Nephron progenitor cell (in vitro differentiated cells): ENCODE results near the gene NEU2.

Experiments used
- DNase-seq: peaks from one replicate; pipeline ENCODE4 v3.0.0; 2021
- H3K27ac Mint-ChIP-seq: 2 replicates; pipeline ENCODE4 v1.8.0; 2021; ENCODE audit warnings: mild to moderate bottlenecking, moderate library complexity, mixed read lengths
- H3K27me3 Mint-ChIP-seq: 2 replicates; pipeline ENCODE4 v1.8.0; 2021; ENCODE audit warnings: mild to moderate bottlenecking, low read depth, mixed read lengths; ENCODE audit not compliant: poor library complexity
- H3K36me3 Mint-ChIP-seq: 2 replicates; pipeline ENCODE4 v1.8.0; 2021; ENCODE audit warnings: low read depth, mixed read lengths
- H3K4me1 Mint-ChIP-seq: 2 replicates; pipeline ENCODE4 v1.8.0; 2021; ENCODE audit warnings: mixed read lengths
- H3K4me3 Mint-ChIP-seq: 2 replicates; pipeline ENCODE4 v1.8.0; 2021; ENCODE audit warnings: mild to moderate bottlenecking, moderate library complexity, mixed read lengths
- H3K9me3 Mint-ChIP-seq: 2 replicates; pipeline ENCODE4 v1.8.0; 2021; ENCODE audit warnings: mild to moderate bottlenecking, moderate library complexity, mixed read lengths
- CTCF ChIP-seq: fragments of 200-600 bp; sonication (generic); IDR thresholded peaks from 2 replicates; pipeline ENCODE4 v1.5.0; 2021; ENCODE audit warnings: antibody characterized with exemption

The NEU2 gene

GRCh38 chr2:233040571-233040970, 8.1 kb downstream of the NEU2 start:
- peaks cover 23% of the 10 kb centered on the region for H3K27me3 Mint-ChIP-seq
- no peaks in the 10 kb centered on the region for H3K9me3 Mint-ChIP-seq
- no peak overlapping the region for H3K27ac Mint-ChIP-seq

GRCh38 chr2:233041722-233042323, 9.4 kb downstream of the NEU2 start:
- no peaks in the 10 kb centered on the region for H3K36me3 Mint-ChIP-seq
- H3K4me1 Mint-ChIP-seq, result no peaks in the 10 kb centered on the region
- TF ChIP-seq CTCF, result no peak
- no peak for DNase-seq
- H3K27ac Mint-ChIP-seq, result no peak overlapping the region
- no peak overlapping the region for H3K4me3 Mint-ChIP-seq
- H3K9me3 Mint-ChIP-seq, result no peaks in the 10 kb centered on the region
- peaks cover 27% of the 10 kb centered on the region for H3K27me3 Mint-ChIP-seq

More at GRCh38 chr2:233040571-233040970, 8.1 kb downstream of the NEU2 start:
- Mint-ChIP-seq H3K36me3 (no peaks in the 10 kb centered on the region), H3K4me3 (no peak overlapping the region), H3K4me1 (no peaks in the 10 kb centered on the region)
- no peak for DNase-seq
- TF ChIP-seq CTCF, result no peak

- Mint-ChIP-seq H3K4me1 (no peaks in the 10 kb centered on the region), H3K4me3 (no peak overlapping the region), H3K9me3 (no peaks in the 10 kb centered on the region), H3K27me3 (peaks cover 25% of the 10 kb centered on the region), H3K27ac (no peak overlapping the region), H3K36me3 (no peaks in the 10 kb centered on the region)
- DNase-seq, result no peak
- no peak for TF ChIP-seq CTCF
Measured at GRCh38 chr2:233042549-233042948, 10.1 kb downstream of the NEU2 start.

- Mint-ChIP-seq H3K27me3 (peaks cover 40% of the 10 kb centered on the region), H3K4me1 (no peaks in the 10 kb centered on the region), H3K36me3 (no peaks in the 10 kb centered on the region), H3K4me3 (no peak overlapping the region), H3K9me3 (no peaks in the 10 kb centered on the region), H3K27ac (no peak overlapping the region)
- DNase-seq, result no peak
- TF ChIP-seq CTCF, result no peak
Measured at GRCh38 chr2:233044974-233045605, 12.6 kb downstream of the NEU2 start.

- Mint-ChIP-seq H3K36me3 (no peaks in the 10 kb centered on the region), H3K27me3 (peaks cover 54% of the 10 kb centered on the region), H3K27ac (no peak overlapping the region), H3K4me1 (peaks cover 16% of the 10 kb centered on the region), H3K9me3 (no peaks in the 10 kb centered on the region), H3K4me3 (no peak overlapping the region)
- TF ChIP-seq CTCF, result no peak
- no peak for DNase-seq
Measured at GRCh38 chr2:233047206-233047605, 14.7 kb downstream of the NEU2 start.

GRCh38 chr2:233047667-233048066, 15.2 kb downstream of the NEU2 start:
- no peak overlapping the region for H3K4me3 Mint-ChIP-seq
- no peak for DNase-seq
- peaks cover 16% of the 10 kb centered on the region for H3K4me1 Mint-ChIP-seq
- H3K9me3 Mint-ChIP-seq, result no peaks in the 10 kb centered on the region
- TF ChIP-seq CTCF, result no peak
- H3K36me3 Mint-ChIP-seq, result no peaks in the 10 kb centered on the region
- no peak overlapping the region for H3K27ac Mint-ChIP-seq
- peaks cover 54% of the 10 kb centered on the region for H3K27me3 Mint-ChIP-seq
